HG03108 (cell line): ENCODE measurements around the gene TSPOAP1.

Source experiments
- ATAC-seq: cut with Tn5 transposase; IDR thresholded peaks from one replicate; pipeline ENCODE4 v1.9.1; 2021; ENCODE audit warnings: moderate library complexity; ENCODE audit not compliant: unreplicated experiment

The TSPOAP1 gene

GRCh38 chr17:58362368-58363014 is 33.9 kb upstream of the TSPOAP1 start:
- ATAC-seq, result no peak

GRCh38 chr17:58360296-58361063 is 31.9 kb upstream of the TSPOAP1 start:
- no peak for ATAC-seq

GRCh38 chr17:58358408-58359172 is 30.0 kb upstream of the TSPOAP1 start:
- no peak for ATAC-seq

- no peak for ATAC-seq
These were observed 29.0 kb upstream of the TSPOAP1 start for GRCh38 chr17:58357312-58358297.

- no peak for ATAC-seq
These were observed 27.6 kb upstream of the TSPOAP1 start for GRCh38 chr17:58356231-58356630.

- no peak for ATAC-seq
These were observed 26.1 kb upstream of the TSPOAP1 start for GRCh38 chr17:58354541-58355216.

GRCh38 chr17:58353389-58353825 is 24.8 kb upstream of the TSPOAP1 start:
- ATAC-seq, result no peak

GRCh38 chr17:58352596-58353388 is 24.2 kb upstream of the TSPOAP1 start:
- peak; percentile 1 for ATAC-seq

- ATAC-seq, result peak; percentile 88
These were observed 23.4 kb upstream of the TSPOAP1 start, which contains the start of gene SUPT4H1 for GRCh38 chr17:58351831-58352595. SUPT4H1 (minus strand) TSS chr17:58352201; CDS start chr17:58352135, 66 bp downstream.

GRCh38 chr17:58351182-58351581 is 22.6 kb upstream of the TSPOAP1 start:
- ATAC-seq, result no peak

GRCh38 chr17:58348038-58348437 is 19.4 kb upstream of the TSPOAP1 start:
- no peak for ATAC-seq

GRCh38 chr17:58345500-58345899 is 16.9 kb upstream of the TSPOAP1 start:
- ATAC-seq, result no peak

GRCh38 chr17:58344791-58345157 is 16.2 kb upstream of the TSPOAP1 start:
- ATAC-seq, result peak; percentile 39

GRCh38 chr17:58344047-58344790 is 15.6 kb upstream of the TSPOAP1 start:
- ATAC-seq, result peak; percentile 73

- ATAC-seq, result no peak
These were observed 14.5 kb upstream of the TSPOAP1 start for GRCh38 chr17:58343131-58343530.

- ATAC-seq, result no peak
These were observed 13.4 kb upstream of the TSPOAP1 start for GRCh38 chr17:58341861-58342475.
